Measurements from ENCODE around the gene FAHD1. TPM values are rescaled to one million over a fixed set of nuclear protein-coding genes. Genes with fewer than 3 reads are reported as not detected.

The FAHD1 gene
- total and polyA plus RNA-seq, 4 donors = 42.7 to 84.2 (median 61.4) TPM

DNA sequence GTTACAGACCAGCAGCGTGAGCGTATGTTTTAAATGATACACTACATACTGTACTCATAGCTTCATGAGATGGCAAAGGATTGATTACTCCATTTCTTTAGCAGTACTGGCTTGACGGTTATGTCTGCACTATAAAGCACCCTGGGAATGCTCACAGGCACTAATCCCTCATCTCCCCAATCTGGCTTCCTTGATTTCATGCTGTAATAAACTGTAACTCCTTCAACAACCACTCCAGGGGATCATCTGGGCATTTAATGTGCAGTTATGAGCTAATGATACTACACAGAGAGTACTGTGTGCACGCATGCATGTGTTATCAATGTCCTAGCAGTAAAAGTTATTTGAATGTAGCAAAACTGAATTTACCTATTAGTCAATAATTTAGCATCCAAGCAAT, 24.8 kb downstream of the FAHD1 start (continued):
- TF ChIP-seq, protein P1, sequence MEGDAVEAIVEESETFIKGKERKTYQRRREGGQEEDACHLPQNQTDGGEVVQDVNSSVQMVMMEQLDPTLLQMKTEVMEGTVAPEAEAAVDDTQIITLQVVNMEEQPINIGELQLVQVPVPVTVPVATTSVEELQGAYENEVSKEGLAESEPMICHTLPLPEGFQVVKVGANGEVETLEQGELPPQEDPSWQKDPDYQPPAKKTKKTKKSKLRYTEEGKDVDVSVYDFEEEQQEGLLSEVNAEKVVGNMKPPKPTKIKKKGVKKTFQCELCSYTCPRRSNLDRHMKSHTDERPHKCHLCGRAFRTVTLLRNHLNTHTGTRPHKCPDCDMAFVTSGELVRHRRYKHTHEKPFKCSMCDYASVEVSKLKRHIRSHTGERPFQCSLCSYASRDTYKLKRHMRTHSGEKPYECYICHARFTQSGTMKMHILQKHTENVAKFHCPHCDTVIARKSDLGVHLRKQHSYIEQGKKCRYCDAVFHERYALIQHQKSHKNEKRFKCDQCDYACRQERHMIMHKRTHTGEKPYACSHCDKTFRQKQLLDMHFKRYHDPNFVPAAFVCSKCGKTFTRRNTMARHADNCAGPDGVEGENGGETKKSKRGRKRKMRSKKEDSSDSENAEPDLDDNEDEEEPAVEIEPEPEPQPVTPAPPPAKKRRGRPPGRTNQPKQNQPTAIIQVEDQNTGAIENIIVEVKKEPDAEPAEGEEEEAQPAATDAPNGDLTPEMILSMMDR (IDR thresholded peaks at IDR 0.05; ENCODE audit: low read depth, low read length, missing input control) = no peak
- no peak for TF ChIP-seq EGR1 (IDR thresholded peaks at IDR 0.05; ENCODE audit: low read depth in 2 of 2)
- TF ChIP-seq FOXA2 (IDR thresholded peaks at IDR 0.05) = no peak
- no peak for TF ChIP-seq GABPA (IDR thresholded peaks at IDR 0.05 in 1 of 2, conservative IDR thresholded peaks at IDR 0.05 in 1 of 2)
- TF ChIP-seq, protein P2, sequence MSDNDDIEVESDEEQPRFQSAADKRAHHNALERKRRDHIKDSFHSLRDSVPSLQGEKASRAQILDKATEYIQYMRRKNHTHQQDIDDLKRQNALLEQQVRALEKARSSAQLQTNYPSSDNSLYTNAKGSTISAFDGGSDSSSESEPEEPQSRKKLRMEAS (IDR thresholded peaks at IDR 0.05) = no peak
- TF ChIP-seq, protein P3, sequence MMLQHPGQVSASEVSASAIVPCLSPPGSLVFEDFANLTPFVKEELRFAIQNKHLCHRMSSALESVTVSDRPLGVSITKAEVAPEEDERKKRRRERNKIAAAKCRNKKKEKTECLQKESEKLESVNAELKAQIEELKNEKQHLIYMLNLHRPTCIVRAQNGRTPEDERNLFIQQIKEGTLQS (IDR thresholded peaks at IDR 0.05) = no peak
- TF ChIP-seq RXRA (IDR thresholded peaks at IDR 0.05) = no peak
- TF ChIP-seq SP1 (IDR thresholded peaks at IDR 0.05) = no peak
- no peak for TF ChIP-seq JUND (IDR thresholded peaks at IDR 0.05)
- no peak for TF ChIP-seq FOXA1 (IDR thresholded peaks at IDR 0.05)
- no peak for TF ChIP-seq HNF4A (conservative IDR thresholded peaks at IDR 0.05)
- no peak for TF ChIP-seq NR2F2 (IDR thresholded peaks at IDR 0.05)

DNA sequence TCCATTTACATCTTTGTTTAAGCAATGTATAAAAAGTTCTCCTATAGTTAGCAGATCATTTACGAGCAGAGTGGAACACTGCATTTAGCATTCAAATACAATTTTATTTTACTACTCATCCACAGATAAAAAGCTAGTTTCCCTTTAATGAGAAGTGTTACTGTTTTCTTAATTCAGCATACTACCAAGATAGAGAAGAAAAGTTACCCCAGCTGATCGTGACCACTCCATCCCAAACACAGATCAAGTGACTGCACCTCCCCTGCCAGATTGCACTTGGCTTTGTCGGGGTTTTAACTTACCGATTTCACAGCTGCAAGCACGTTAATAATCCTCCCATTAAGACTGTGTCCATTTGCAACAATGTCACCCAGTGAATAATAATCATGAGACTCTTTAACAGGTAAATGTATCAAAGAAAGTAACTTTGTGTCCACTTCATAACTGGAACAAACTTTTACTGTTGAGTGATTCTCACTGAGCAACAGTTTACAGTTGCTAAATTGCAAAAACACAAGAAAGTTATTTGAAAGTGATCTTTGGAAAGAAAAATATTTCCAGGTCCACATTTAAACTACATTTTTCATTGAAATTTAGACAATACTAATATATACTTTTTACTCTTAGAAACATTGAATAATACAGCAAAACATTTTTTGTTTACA, 30.6 kb downstream of the FAHD1 start:
- H3K27ac ChIP-seq (ENCODE audit: low read depth in 1 of 2, low read length in 2 of 2) = no peak overlapping the region
- no peak for DNase-seq (ENCODE audit: low spot score)
- TF ChIP-seq, protein P2 (IDR thresholded peaks at IDR 0.05) = no peak
- TF ChIP-seq JUND (IDR thresholded peaks at IDR 0.05) (no peak), RAD21 (IDR thresholded peaks at IDR 0.05) (no peak), YY1 (IDR thresholded peaks at IDR 0.05) (no peak), GABPA (IDR thresholded peaks at IDR 0.05 in 1 of 2, conservative IDR thresholded peaks at IDR 0.05 in 1 of 2) (no peak), EGR1 (IDR thresholded peaks at IDR 0.05; ENCODE audit: low read depth in 2 of 2) (no peak), HNF4A (conservative IDR thresholded peaks at IDR 0.05) (no peak), FOXA1 (IDR thresholded peaks at IDR 0.05) (no peak), TAF1 (conservative IDR thresholded peaks at IDR 0.05) (no peak), RXRA (IDR thresholded peaks at IDR 0.05) (no peak), HNF4G (IDR thresholded peaks at IDR 0.05) (no peak)
- TF ChIP-seq, protein P4, sequence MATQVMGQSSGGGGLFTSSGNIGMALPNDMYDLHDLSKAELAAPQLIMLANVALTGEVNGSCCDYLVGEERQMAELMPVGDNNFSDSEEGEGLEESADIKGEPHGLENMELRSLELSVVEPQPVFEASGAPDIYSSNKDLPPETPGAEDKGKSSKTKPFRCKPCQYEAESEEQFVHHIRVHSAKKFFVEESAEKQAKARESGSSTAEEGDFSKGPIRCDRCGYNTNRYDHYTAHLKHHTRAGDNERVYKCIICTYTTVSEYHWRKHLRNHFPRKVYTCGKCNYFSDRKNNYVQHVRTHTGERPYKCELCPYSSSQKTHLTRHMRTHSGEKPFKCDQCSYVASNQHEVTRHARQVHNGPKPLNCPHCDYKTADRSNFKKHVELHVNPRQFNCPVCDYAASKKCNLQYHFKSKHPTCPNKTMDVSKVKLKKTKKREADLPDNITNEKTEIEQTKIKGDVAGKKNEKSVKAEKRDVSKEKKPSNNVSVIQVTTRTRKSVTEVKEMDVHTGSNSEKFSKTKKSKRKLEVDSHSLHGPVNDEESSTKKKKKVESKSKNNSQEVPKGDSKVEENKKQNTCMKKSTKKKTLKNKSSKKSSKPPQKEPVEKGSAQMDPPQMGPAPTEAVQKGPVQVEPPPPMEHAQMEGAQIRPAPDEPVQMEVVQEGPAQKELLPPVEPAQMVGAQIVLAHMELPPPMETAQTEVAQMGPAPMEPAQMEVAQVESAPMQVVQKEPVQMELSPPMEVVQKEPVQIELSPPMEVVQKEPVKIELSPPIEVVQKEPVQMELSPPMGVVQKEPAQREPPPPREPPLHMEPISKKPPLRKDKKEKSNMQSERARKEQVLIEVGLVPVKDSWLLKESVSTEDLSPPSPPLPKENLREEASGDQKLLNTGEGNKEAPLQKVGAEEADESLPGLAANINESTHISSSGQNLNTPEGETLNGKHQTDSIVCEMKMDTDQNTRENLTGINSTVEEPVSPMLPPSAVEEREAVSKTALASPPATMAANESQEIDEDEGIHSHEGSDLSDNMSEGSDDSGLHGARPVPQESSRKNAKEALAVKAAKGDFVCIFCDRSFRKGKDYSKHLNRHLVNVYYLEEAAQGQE (IDR thresholded peaks at IDR 0.05) = no peak
- TF ChIP-seq, protein P1 (IDR thresholded peaks at IDR 0.05; ENCODE audit: low read depth, low read length, missing input control) = no peak
- TF ChIP-seq, protein P3 (IDR thresholded peaks at IDR 0.05) = no peak
- H3K4me3 ChIP-seq (ENCODE audit: low read depth in 1 of 3, low read length in 3 of 3) = no peak overlapping the region
- WGBS = 63% methylated on average over 5 of the region's 5 CpGs
- no peak overlapping the region for H3K9ac ChIP-seq (ENCODE audit: low read depth in 1 of 2, low read length in 2 of 2)
- H3K27me3 ChIP-seq (ENCODE audit: control insufficient read depth in 4 of 4, insufficient read depth in 4 of 4, low read length in 3 of 4) = no peaks in the 10 kb centered on the region
- H3K4me1 ChIP-seq (ENCODE audit: control insufficient read depth in 4 of 4, insufficient read depth in 4 of 4, low read length in 3 of 4) = peaks cover 0 to 3% (median 0%) of the 10 kb centered on the region in 4 donors
- H3K36me3 ChIP-seq (ENCODE audit: control insufficient read depth in 4 of 4, insufficient read depth in 3 of 4, low read depth in 1 of 4, low read length in 3 of 4) = no peaks in the 10 kb centered on the region
- no peaks in the 10 kb centered on the region for H3K9me3 ChIP-seq (ENCODE audit: control insufficient read depth in 4 of 4, low read length in 3 of 4)

All from liver (tissue), 9 donors.